Nucleus accumbens (tissue), 56 donors: ENCODE results near the gene TMA16.

ENCODE experiments used
- DNase-seq, 56 donors: peaks; one replicate each; lab custom pipeline; 2025; lab: John Stamatoyannopoulos, UW

The TMA16 gene

DNA sequence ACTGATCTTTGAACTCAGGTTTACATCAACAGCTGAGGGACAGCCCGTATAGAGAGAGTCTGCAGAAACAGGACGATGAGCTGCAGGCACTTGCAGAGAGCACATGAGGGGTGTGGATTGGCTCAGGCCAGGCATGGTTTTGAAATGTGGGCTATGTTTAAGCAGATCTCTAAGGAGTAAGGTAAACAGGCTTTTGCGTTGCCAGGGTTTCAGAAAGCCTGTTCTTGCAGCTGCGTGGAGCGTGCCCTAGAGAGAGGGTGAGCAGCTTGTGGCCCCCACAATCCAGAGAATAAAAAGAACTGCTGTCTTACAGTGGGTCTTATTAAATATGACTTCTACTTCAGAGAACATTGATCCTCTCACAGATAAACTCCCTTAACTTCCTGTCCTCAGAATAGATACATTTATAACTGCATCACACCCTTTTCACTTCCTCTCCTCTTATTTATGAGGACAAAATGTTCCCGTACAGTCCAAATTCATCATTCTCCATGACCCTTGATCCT, 64.1 kb downstream of the TMA16 start:
- DNase-seq = peak in 1 of 56 donors; percentile 1

DNA sequence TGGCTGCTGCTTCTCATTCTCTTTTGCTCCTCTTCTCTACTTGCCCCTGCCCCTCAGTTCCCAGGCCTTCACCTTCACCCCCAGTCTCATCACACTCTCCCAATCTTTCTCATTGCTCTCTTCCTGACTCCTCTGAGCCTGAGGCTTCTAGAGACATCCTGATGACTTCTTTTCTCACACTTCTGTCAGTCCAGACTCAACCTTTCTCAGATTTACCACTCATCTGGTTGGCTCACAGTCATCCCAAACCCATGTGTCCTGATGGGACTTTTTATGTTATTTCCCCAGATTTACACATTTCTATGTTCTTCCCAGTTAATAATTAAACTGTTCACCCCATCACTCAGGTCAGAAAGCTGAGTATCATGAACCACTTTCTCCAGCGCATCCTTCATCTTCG, 68.0 kb downstream of the TMA16 start:
- DNase-seq = no peak

DNA sequence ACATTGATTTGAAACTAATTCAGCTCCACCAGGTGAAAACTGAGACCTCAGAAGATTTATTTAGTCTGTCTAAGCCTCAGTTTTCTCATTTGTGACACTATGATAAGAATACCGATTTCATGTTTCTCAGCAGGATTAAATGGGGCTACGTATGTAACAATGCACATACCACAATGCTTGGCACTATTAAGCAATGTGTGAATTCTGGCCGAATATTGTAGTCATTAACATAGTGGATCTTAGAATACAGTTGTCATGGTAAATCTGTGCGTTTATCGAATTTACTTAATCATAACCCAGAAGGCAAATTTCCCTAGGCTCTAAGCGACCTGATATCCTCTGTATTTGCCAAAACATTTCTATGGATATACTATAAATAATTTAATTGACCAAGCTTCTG, 69.1 kb downstream of the TMA16 start:
- DNase-seq = no peak

DNA sequence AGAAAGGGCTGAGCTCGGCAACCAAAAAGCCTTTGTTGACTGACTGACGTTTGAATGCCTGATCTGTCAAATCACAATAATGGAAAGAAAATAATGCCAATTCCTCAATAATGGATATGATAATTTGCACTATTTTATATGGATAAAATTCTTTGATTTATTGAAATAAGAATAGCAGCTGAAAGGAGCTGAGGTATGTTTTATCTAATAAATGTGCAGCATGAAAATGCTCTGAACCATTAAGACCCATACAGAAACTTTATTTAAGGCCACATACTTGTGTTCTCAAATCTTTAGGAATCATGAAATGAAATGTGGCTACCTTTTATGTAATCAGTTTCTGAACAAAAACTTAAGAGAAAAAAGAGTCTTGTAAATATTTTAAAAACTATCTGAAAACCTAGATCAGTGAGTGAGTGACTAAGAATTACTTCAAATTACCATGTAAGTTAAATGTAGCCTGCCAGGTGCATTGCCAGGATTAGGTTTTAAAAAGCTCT, 69.8 kb downstream of the TMA16 start:
- DNase-seq = no peak

DNA sequence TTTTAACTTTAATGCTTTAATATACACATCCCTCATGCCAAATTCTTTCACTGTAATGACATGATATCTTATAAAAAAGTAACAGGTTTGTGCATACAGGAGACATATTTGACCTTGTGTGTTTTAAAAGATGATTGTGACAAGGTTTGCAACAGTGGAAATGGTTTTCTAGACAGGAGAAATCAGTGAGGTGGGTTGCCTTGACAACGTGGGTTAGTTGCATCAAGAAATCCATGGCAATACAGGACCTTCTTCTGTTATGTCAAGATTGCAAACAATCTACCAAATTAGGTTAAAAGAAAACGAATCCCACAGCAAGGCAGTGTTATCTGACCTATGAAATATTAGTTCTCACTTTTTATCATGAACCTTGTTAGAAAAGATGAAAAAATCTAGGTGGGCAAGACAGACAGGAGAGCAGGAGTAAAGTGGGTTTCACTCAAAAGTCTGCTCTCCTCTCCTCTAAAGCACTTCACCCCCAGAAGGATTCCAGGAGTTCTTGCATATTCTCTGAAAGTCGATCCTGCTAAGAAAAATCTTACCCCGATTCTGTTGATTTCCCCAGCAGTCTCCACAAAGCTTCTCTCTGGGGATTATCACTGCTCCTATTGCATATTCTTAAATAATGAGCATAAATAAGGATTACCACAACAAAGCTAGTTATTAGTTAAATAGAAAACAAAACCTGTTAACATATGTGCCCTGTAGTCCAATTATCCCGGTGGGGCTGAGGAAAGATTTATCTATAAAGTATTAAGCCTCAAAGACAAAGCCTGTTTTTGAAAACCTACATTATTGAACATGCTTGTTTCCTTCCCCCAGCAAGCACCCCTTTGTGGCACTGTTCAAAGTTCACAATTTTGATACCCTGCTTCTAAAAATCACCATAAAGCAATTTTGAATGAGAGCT, 71.0 kb downstream of the TMA16 start:
- DNase-seq = peak in 1 of 56 donors; percentile 3

DNA sequence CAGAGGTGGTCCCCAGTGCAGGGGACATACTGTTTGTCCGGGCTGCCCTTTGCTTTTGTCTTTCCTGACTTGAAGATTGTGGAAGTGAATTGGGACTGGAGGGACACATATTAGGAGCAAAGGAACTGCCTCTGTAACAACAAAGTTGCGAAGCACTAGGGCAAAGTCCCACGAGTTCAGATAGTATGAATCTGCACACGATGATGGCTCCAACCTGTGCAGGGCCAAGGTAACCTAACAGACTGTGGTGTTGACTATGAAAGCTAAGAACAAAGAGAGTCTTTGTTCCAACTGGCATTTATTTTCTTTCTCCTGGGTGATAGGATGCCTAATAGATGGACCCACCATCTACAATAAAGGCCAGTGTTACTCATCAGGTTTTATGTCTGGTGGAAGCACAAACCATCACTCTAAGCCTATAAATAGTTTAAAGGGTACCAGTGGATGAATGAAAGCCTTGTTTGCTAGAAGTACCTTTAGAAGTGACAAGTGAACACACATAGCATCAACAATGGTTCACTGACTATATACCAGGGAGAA, 71.8 kb downstream of the TMA16 start:
- no peak for DNase-seq

DNA sequence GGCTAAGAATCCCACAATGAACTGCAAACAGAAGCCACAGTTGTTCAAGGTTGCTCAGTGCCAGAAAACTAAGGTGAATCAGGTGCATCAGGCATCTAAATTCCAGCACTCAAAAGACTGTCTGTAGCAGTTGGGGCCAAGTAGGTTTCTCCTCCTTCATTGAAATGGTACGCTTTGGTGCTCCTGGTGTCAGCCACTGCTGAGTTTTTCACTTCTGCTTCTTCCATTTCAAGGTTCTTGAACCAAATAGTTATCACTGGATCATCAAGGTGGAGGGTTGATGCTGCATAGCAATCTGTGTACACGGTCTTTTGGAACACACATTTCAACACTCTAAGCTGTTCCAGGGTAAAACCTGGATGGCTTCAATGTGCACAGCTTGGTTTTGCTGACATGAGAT, 74.4 kb downstream of the TMA16 start:
- DNase-seq = no peak
